ENCODE results near the gene INPP5D.

Gene INPP5D

DNA sequence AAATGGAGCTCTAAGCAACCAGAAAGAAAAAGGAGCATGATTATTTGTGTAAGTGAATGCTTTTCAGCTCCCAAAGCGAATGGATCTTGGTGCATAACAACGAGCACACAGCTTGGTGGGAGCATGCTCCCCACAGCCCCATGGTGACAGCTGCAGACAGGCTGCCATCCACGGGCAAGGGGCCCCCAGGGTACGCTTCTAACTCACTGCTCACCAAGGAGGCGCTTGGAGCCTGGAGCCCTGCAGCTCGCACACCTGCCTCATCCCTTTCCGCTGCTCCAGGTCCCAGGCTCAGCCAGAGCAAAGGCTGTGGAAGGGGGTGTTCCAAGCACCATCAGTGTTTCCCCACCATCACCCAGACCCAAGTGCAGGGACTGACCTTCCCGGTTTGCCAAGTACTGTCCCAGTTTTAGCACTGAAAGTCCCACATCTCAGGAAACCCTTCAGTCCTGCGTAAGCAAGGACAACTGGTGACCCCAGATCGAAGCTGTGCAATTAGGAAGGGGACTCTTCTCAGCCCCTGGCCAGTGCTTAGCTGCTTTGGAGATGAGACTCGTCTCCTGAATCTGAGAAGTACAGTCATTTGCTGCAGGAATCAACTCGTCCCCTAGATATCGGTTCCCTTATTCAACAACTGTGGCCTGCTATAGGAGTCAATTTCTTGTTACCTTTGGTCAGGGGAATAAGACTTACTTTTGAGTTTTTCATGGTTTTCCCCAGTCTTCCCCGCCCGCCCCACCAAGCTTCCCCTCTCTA, 141.3 kb downstream of the INPP5D start:
- DNase-seq, result no peak
- Histone ChIP-seq H3K4me1 (no peaks in the 10 kb centered on the region), H3K36me3 (no peaks in the 10 kb centered on the region), H3K4me3 (ENCODE audit: low read depth, low read length) (no peak overlapping the region), H3K27me3 (no peaks in the 10 kb centered on the region), H3K9me3 (no peaks in the 10 kb centered on the region; the same call in 1 of the 2 replicates)
- TF ChIP-seq, protein P1, sequence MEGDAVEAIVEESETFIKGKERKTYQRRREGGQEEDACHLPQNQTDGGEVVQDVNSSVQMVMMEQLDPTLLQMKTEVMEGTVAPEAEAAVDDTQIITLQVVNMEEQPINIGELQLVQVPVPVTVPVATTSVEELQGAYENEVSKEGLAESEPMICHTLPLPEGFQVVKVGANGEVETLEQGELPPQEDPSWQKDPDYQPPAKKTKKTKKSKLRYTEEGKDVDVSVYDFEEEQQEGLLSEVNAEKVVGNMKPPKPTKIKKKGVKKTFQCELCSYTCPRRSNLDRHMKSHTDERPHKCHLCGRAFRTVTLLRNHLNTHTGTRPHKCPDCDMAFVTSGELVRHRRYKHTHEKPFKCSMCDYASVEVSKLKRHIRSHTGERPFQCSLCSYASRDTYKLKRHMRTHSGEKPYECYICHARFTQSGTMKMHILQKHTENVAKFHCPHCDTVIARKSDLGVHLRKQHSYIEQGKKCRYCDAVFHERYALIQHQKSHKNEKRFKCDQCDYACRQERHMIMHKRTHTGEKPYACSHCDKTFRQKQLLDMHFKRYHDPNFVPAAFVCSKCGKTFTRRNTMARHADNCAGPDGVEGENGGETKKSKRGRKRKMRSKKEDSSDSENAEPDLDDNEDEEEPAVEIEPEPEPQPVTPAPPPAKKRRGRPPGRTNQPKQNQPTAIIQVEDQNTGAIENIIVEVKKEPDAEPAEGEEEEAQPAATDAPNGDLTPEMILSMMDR (IDR thresholded peaks at IDR 0.05; ENCODE audit: low read depth, low read length), result no peak

DNA sequence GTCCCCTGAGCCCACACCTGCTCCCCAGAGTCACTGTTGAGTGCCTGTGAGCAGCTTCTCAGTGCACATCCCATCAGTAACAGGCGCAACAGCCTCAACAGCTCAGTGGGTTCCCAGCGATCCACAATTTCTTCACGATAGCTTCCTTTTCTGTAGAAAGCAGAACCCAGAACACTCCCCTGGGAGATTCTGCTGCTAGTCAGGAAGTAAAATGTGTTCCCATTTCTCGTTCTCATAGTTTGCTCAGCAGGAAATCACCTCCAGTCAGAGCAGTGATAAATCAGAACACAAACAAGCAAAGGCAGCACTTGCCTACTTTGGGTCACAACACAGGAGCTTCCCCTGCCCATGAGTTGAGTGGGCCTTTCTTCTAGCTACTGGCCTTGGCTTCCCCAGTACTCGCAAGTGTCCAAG, 142.4 kb downstream of the INPP5D start:
- DNase-seq, result no peak
- Histone ChIP-seq H3K4me1 (no peaks in the 10 kb centered on the region), H3K4me3 (ENCODE audit: low read depth, low read length) (no peak overlapping the region), H3K36me3 (no peaks in the 10 kb centered on the region), H3K9me3 (no peaks in the 10 kb centered on the region; the same call in 1 of the 2 replicates), H3K27me3 (no peaks in the 10 kb centered on the region)
- TF ChIP-seq, protein P1 (IDR thresholded peaks at IDR 0.05; ENCODE audit: low read depth, low read length), result no peak

DNA sequence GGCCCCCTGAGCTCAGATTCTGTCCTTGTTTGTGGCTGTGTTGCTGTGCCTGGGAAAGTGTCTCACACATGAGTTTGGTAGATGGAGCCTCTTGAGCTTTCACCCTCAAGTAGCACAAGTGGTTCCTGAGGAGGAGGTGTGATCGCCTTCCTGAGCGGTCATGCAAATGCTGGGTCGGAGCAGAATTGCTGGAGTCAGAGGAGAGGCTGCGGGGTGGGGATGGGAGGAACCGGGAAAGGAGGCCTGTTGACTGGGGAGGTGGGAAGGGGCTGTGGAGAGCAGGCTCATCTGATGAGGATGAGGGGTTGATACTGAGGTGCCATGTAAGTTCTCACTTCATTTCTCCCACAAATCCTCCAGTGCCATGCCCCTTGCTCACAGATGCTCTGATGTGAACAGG, 142.9 kb downstream of the INPP5D start:
- Histone ChIP-seq H3K4me3 (ENCODE audit: low read depth, low read length) (no peak overlapping the region), H3K36me3 (no peaks in the 10 kb centered on the region), H3K27me3 (no peaks in the 10 kb centered on the region), H3K9me3 (no peaks in the 10 kb centered on the region; the same call in 1 of the 2 replicates), H3K4me1 (no peaks in the 10 kb centered on the region)
- TF ChIP-seq, protein P1 (IDR thresholded peaks at IDR 0.05; ENCODE audit: low read depth, low read length), result no peak
- no peak for DNase-seq

DNA sequence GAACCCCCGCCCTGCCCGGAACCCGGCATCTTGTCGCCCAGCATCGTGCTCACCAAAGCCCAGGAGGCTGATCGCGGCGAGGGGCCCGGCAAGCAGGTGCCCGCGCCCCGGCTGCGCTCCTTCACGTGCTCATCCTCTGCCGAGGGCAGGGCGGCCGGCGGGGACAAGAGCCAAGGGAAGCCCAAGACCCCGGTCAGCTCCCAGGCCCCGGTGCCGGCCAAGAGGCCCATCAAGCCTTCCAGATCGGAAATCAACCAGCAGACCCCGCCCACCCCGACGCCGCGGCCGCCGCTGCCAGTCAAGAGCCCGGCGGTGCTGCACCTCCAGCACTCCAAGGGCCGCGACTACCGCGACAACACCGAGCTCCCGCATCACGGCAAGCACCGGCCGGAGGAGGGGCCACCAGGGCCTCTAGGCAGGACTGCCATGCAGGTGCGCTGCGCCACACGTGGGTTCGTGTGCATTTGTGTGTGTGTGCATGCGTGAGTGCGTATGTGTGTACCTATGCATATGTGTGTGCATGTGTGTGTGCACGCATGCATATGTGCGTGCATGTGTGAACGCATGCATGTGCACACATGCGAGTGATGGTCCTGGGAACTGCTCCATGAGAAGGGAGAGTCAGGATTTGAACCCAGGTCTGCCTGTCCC, 144.3 kb downstream of the INPP5D start:
- Histone ChIP-seq H3K4me3 (ENCODE audit: low read depth, low read length) (no peak overlapping the region), H3K27me3 (no peaks in the 10 kb centered on the region), H3K4me1 (no peaks in the 10 kb centered on the region), H3K36me3 (no peaks in the 10 kb centered on the region), H3K9me3 (no peaks in the 10 kb centered on the region; the same call in 1 of the 2 replicates)
- DNase-seq, result no peak
- TF ChIP-seq, protein P1 (IDR thresholded peaks at IDR 0.05; ENCODE audit: low read depth, low read length), result no peak

DNA sequence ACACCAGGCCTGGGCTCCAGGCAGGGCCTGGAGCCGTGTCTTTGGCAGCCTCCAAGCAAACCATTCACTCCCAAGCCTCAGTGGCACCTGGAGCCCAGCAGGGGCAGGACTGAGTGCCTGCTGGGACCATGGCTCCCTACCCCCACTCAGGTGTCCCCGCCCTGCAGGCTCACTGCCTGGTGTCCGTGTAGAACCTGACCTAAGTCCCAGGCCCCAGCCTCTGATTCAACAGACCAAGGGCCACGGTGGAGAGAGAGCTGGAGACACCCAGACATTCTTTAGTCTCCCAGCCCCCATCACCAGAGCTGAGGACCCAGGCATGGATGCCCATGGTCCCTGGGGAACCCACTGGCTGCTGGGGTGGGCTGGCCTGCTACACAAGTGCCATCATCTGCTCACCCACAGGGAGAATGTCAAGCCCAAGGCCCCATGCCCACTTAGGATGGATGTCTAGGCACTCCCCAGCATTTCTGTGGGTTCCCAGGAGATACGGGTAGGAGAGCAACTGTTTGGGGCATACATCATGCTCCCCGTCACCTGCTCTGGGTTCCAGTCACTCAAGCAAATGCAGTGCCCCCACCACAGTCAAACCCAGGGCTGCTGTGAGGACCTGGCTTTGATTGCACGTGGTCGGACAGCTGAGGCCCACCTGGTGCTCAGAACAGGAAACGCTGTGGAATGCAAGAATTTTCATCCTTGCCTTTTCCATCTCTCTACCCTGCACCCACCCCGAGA, 148.4 kb downstream of the INPP5D start:
- H3K36me3 ChIP-seq, result no peaks in the 10 kb centered on the region
- no peaks in the 10 kb centered on the region for H3K4me1 ChIP-seq
- TF ChIP-seq, protein P1 (IDR thresholded peaks at IDR 0.05; ENCODE audit: low read depth, low read length), result no peak
- no peak overlapping the region for H3K4me3 ChIP-seq (ENCODE audit: low read depth, low read length)
- no peaks in the 10 kb centered on the region for H3K27me3 ChIP-seq
- DNase-seq, result no peak
- H3K9me3 ChIP-seq, result no peaks in the 10 kb centered on the region

Measured in BE2C (cell line).